IMR-90 (cell line): ENCODE measurements around the gene SPEM1. TPM values are rescaled to one million over a fixed set of nuclear protein-coding genes. Genes with fewer than 3 reads are reported as not detected.
A peak's percentile ranks its signal among the peaks of the same experiment; 100 is the strongest.

ENCODE experiments used
- ATAC-seq: fragments of 200-7000 bp; cut with Tn5 transposase; 2 replicates; pipeline ENCODE4 v1.9.1; 2020; ENCODE audit warnings: low read depth, mild to moderate bottlenecking, moderate library complexity
- BruUV-seq: library from RNA; stranded (reverse); fragments of 400-500 nt; replicated peaks from 2 replicates; lab custom pipeline; 2021; lab: Mats Ljungman, UMichigan
- CTCF ChIA-PET: fragments of 300-600 bp; formaldehyde crosslinking; extraction: SDS; loops from one replicate; lab custom pipeline; 2021; ENCODE audit warnings: antibody characterized with exemption; lab: Yijun Ruan, JAX
- POLR2A ChIA-PET: fragments of 300-600 bp; sonication (Branson Sonifier 250); formaldehyde crosslinking; loops from one replicate; lab custom pipeline; 2022; ENCODE audit warnings: antibody characterized with exemption; ENCODE audit not compliant: unreplicated experiment; lab: Charles Lee
- DNase-seq: peaks from one replicate; pipeline ENCODE4 v3.0.0; 2013
- H2AFZ ChIP-seq: replicated peaks from 2 replicates; pipeline ENCODE3; 2013; ENCODE audit warnings: low read length, mild to moderate bottlenecking; ENCODE audit not compliant: poor library complexity
- H2AK5ac ChIP-seq: 2 replicates; pipeline ENCODE4 v1.6.1; 2013; ENCODE audit warnings: low read depth, low read length, inconsistent platforms
- H2AK9ac ChIP-seq: replicated peaks from 2 replicates; pipeline ENCODE3; 2013; ENCODE audit warnings: mild to moderate bottlenecking, low read depth, low read length, moderate library complexity; ENCODE audit not compliant: poor library complexity
- H2BK120ac ChIP-seq: 2 replicates; pipeline ENCODE4 v1.6.1; 2013; ENCODE audit warnings: low read depth, low read length, inconsistent platforms
- H2BK15ac ChIP-seq: 3 replicates; pipeline ENCODE4 v1.6.1; 2013; ENCODE audit warnings: low read depth, low read length, inconsistent platforms
- H2BK20ac ChIP-seq: 2 replicates; pipeline ENCODE4 v1.6.1; 2013; ENCODE audit warnings: low read depth, mild to moderate bottlenecking, inconsistent platforms, low read length, moderate library complexity
- H2BK5ac ChIP-seq: 2 replicates; pipeline ENCODE4 v1.6.1; 2013; ENCODE audit warnings: mild to moderate bottlenecking, low read depth, low read length, inconsistent platforms; ENCODE audit not compliant: poor library complexity, severe bottlenecking
- H3K14ac ChIP-seq: replicated peaks from 2 replicates; pipeline ENCODE4 v1.6.1; 2013; ENCODE audit warnings: low read depth, low read length, inconsistent platforms
- H3K18ac ChIP-seq: 2 replicates; pipeline ENCODE4 v1.6.1; 2013; ENCODE audit warnings: low read depth, low read length, control low read depth
- H3K23ac ChIP-seq: 2 replicates; pipeline ENCODE4 v1.6.1; 2013; ENCODE audit warnings: low read depth, low read length, inconsistent platforms
- H3K27ac ChIP-seq: 2 replicates; pipeline ENCODE4 v1.5.1; 2013; ENCODE audit warnings: mild to moderate bottlenecking, control low read depth, low read length; ENCODE audit not compliant: insufficient read depth
- H3K27me3 ChIP-seq: 2 replicates; pipeline ENCODE4 v1.6.1; 2013; ENCODE audit warnings: low read length; ENCODE audit not compliant: control insufficient read depth, insufficient read depth
- H3K36me3 ChIP-seq: 2 replicates; pipeline ENCODE4 v1.6.1; 2013; ENCODE audit warnings: low read length, mixed read lengths; ENCODE audit not compliant: control insufficient read depth, insufficient read depth
- H3K4ac ChIP-seq: 2 replicates; pipeline ENCODE4 v1.6.1; 2013; ENCODE audit warnings: low read depth, low read length, inconsistent platforms
- H3K4me1 ChIP-seq: 2 replicates; pipeline ENCODE4 v1.6.1; 2013; ENCODE audit warnings: low read length, mixed read lengths; ENCODE audit not compliant: control insufficient read depth, insufficient read depth
- H3K4me2 ChIP-seq: 2 replicates; pipeline ENCODE4 v1.6.1; 2013; ENCODE audit warnings: low read depth, mild to moderate bottlenecking, control low read depth, low read length, moderate library complexity
- H3K4me3 ChIP-seq: 2 replicates; pipeline ENCODE4 v1.5.1; 2013; ENCODE audit warnings: low read depth, mild to moderate bottlenecking, control low read depth, low read length, moderate library complexity; ENCODE audit not compliant: insufficient read depth
- H3K56ac ChIP-seq: 2 replicates; pipeline ENCODE4 v1.6.1; 2013; ENCODE audit warnings: low read length, inconsistent platforms; ENCODE audit not compliant: insufficient read depth; ENCODE audit errors: extremely low read depth
- H3K79me1 ChIP-seq, 2 experiments: 2 replicates each; pipeline ENCODE4 v1.6.1; 2013; ENCODE audit warnings: low read length in 2 of 2, inconsistent platforms in 1 of 2, low read depth in 1 of 2
- H3K9ac ChIP-seq: 2 replicates; pipeline ENCODE4 v1.6.1; 2013; ENCODE audit warnings: low read depth, low read length, control low read depth
- H3K9me1 ChIP-seq: 2 replicates; pipeline ENCODE4 v1.6.1; 2013; ENCODE audit warnings: low read length, inconsistent platforms; ENCODE audit not compliant: insufficient read depth
- H3K9me3 ChIP-seq: 2 replicates; pipeline ENCODE4 v1.6.1; 2013; ENCODE audit warnings: low read length; ENCODE audit not compliant: control insufficient read depth, insufficient read depth
- H4K20me1 ChIP-seq: 2 replicates; pipeline ENCODE4 v1.6.1; 2013; ENCODE audit warnings: low read length, inconsistent platforms; ENCODE audit not compliant: insufficient read depth
- H4K5ac ChIP-seq: 2 replicates; pipeline ENCODE4 v1.6.1; 2013; ENCODE audit warnings: mild to moderate bottlenecking, low read depth, low read length, control low read depth
- H4K8ac ChIP-seq, 2 experiments: 2 replicates each; pipeline ENCODE4 v1.6.1; 2013; ENCODE audit warnings: low read depth in 2 of 2, low read length in 2 of 2, control low read depth in 1 of 2, inconsistent platforms in 1 of 2
- H4K91ac ChIP-seq: 2 replicates; pipeline ENCODE4 v1.6.1; 2013; ENCODE audit warnings: low read depth, low read length, inconsistent platforms; ENCODE audit not compliant: insufficient read depth
- BHLHE40 ChIP-seq: fragments of 150-350 bp; IDR thresholded peaks from 2 replicates; pipeline ENCODE4 v1.6.1; 2016; ENCODE audit warnings: mild to moderate bottlenecking, low read depth, low read length
- CEBPB ChIP-seq: IDR thresholded peaks from 2 replicates; pipeline ENCODE4 v1.6.1; 2012; ENCODE audit warnings: low read depth, low read length, improper control_type of control experiment
- CHD1 ChIP-seq: IDR thresholded peaks from 2 replicates; pipeline ENCODE4 v1.6.1; 2012; ENCODE audit warnings: low read depth, low read length, improper control_type of control experiment
- FOS ChIP-seq: fragments of 150-350 bp; IDR thresholded peaks from 2 replicates; pipeline ENCODE4 v1.6.1; 2016; ENCODE audit warnings: low read depth, low read length
- MXI1 ChIP-seq: IDR thresholded peaks from 2 replicates; pipeline ENCODE4 v1.6.1; 2012; ENCODE audit warnings: low read depth, mild to moderate bottlenecking, low read length, moderate library complexity, borderline replicate concordance
- RCOR1 ChIP-seq: IDR thresholded peaks from 2 replicates; pipeline ENCODE4 v1.6.1; 2012; ENCODE audit warnings: mild to moderate bottlenecking, low read length, improper control_type of control experiment; ENCODE audit not compliant: insufficient replicate concordance
- RFX5 ChIP-seq: IDR thresholded peaks from 2 replicates; pipeline ENCODE4 v1.8.0; 2012; ENCODE audit warnings: low read depth, mild to moderate bottlenecking, low read length, moderate library complexity
- WGBS, 2 experiments: methylation state at CpG; one replicate each; pipeline versions ENCODE4 v1.1.5 to v1.1.7; 2013; ENCODE audit warnings: missing lambda C conversion rate in 2 of 2; ENCODE audit not compliant: insufficient read length in 1 of 2; ENCODE audit errors: extremely low coverage in 2 of 2; 5-methylcytosine and 5-hydroxymethylcytosine counted together
- dilution Hi-C: fragments of 300-500 bp; cut with HindIII; formaldehyde crosslinking; loops from one replicate; pipeline ENCODE4 v1.14.3; 2018; ENCODE audit warnings: low sequenced_read_pairs; ENCODE audit not compliant: unreplicated experiment
- in situ Hi-C: fragments of 300-500 bp; cut with MboI; formaldehyde crosslinking; loops from 3 replicates; pipeline ENCODE4 v1.14.3; 2019; ENCODE audit warnings: low sequenced_read_pairs, inconsistent platforms, mixed read lengths
- intact Hi-C: fragments of 100-400 bp; cut with micrococcal nuclease; formaldehyde crosslinking; loops from 2 replicates; pipeline ENCODE4 v1.10.0; 2022
- polyA plus RNA-seq, 3 experiments: library from polyadenylated mRNA; depleted of rRNA; stranded (reverse); fragments of >200 nt; gene quantifications; 2 replicates each; pipeline ENCODE4 v1.2.3, GENCODE V29; 2012; ENCODE audit warnings: low replicate concordance in 1 of 3
- total RNA-seq: library from RNA; depleted of rRNA; stranded (reverse); fragments of >200 nt; gene quantifications from 2 replicates; pipeline ENCODE4 v1.2.3, GENCODE V29; 2012
- TF ChIP-seq, protein P1 (sequence below): conservative IDR thresholded peaks from 2 replicates; pipeline ENCODE4 v1.5.1; 2012; ENCODE audit warnings: mild to moderate bottlenecking, low read depth, low read length, improper control_type of control experiment

SPEM1 gene
- total and polyA plus RNA-seq, 2 of the 4 experiments (the other 2 are of a cell fraction): not detected

DNA sequence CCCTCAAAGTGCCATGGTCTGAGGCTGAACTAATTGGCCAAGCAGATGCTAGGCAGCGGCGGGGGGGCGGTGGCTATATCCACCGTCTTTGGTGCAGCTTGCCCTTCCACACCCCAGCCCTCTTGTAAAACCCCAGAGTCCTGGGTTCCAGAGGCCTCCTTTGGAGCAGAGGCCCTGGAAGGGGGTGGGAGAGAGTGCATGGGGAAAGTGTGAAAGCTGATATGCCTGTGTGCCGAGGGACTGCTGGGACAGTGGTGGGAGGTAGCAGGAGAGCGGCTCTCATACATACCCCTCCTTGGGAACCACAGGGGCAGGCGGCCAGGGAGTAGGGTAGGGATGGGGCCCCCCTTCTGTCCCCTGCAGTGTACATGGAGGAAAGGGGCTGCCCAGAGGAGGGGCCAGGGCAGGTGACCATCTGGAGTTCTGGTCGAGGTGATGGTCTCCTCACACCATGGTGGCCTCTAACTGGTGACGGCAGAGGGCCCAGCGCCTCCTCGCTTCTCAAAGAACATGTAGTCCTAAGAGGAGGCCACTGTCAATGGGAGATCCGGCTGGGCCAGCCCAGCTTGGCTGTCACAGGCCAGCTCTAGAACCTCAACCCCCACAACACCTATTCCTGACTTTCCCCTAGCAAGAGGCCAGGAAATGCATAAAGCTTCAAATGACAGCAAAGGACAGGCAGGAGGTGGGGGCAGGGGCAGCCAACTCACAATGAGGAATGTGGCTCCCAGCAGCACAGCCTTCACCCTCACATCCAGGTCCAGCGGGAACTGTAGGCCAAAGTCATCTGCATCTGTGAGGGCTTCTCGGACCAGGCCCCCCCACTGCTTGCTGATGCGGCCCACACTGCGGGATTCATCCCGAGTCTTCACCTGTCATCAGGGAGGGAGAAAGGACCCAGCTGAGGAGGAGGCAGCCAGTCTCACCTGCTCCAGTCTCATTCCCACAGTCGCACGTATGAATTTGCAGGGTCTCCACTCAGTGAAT, 29.9 kb upstream of the SPEM1 start:
- H2BK20ac ChIP-seq: no peak overlapping the region
- H3K9me3 ChIP-seq: no peaks in the 10 kb centered on the region
- dilution Hi-C loops (no loop called here), in situ Hi-C loops (loop anchor here (5.0 kb wide), 1 partner anchor 33 kb away; the partner anchor contains the start of gene TMEM95), intact Hi-C loops (no loop called here)
- TSS peak; percentile 80 for BruUV-seq
- DNase-seq (no peak), ATAC-seq (no peak)
- H2AK9ac ChIP-seq: no peak overlapping the region
- H3K4me1 ChIP-seq: peaks cover 8% of the 10 kb centered on the region
- H4K8ac ChIP-seq: no peak overlapping the region
- no peak overlapping the region for H3K4ac ChIP-seq
- no peak overlapping the region for H3K9ac ChIP-seq
- no peak overlapping the region for H2AK5ac ChIP-seq
- H3K56ac ChIP-seq: no peak overlapping the region
- ChIA-PET POLR2A (no interaction called here), CTCF (no interaction called here)
- peaks cover 3% of the 10 kb centered on the region; the same call in 1 of the 2 replicates for H3K9me1 ChIP-seq
- H2BK120ac ChIP-seq: no peak overlapping the region
- no peak overlapping the region for H4K91ac ChIP-seq
- H4K20me1 ChIP-seq: no peaks in the 10 kb centered on the region
- no peak overlapping the region for H3K4me2 ChIP-seq
- no peak overlapping the region for H2AFZ ChIP-seq
- no peaks in the 10 kb centered on the region for H3K27me3 ChIP-seq
- WGBS, 2 experiments: 60% methylated on average over 1 of the region's 19 CpGs; no CpG with 5 or more reads in 1 of the 2 experiments
- H4K5ac ChIP-seq: no peak overlapping the region
- H3K18ac ChIP-seq: no peak overlapping the region
- H2BK5ac ChIP-seq: no peak overlapping the region
- H3K4me3 ChIP-seq: no peak overlapping the region
- no peak overlapping the region for H3K27ac ChIP-seq
- no peak overlapping the region for H3K14ac ChIP-seq
- TF ChIP-seq, protein P1, sequence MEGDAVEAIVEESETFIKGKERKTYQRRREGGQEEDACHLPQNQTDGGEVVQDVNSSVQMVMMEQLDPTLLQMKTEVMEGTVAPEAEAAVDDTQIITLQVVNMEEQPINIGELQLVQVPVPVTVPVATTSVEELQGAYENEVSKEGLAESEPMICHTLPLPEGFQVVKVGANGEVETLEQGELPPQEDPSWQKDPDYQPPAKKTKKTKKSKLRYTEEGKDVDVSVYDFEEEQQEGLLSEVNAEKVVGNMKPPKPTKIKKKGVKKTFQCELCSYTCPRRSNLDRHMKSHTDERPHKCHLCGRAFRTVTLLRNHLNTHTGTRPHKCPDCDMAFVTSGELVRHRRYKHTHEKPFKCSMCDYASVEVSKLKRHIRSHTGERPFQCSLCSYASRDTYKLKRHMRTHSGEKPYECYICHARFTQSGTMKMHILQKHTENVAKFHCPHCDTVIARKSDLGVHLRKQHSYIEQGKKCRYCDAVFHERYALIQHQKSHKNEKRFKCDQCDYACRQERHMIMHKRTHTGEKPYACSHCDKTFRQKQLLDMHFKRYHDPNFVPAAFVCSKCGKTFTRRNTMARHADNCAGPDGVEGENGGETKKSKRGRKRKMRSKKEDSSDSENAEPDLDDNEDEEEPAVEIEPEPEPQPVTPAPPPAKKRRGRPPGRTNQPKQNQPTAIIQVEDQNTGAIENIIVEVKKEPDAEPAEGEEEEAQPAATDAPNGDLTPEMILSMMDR: no peak
- TF ChIP-seq RCOR1 (no peak), FOS (no peak), CEBPB (no peak), BHLHE40 (no peak), MXI1 (no peak), RFX5 (no peak), CHD1 (no peak)
- no peak overlapping the region for H3K23ac ChIP-seq
- H2BK15ac ChIP-seq: no peak overlapping the region
- peaks cover 14 to 27% of the 10 kb centered on the region in 2 experiments for H3K79me1 ChIP-seq
- peaks cover 44% of the 10 kb centered on the region for H3K36me3 ChIP-seq
